Suprapubic skin (tissue), 4 donors: ENCODE data around the gene SHC4.

ENCODE experiments used
- POLR2A ChIP-seq, 2 donors: fragments of 450-650 bp; IDR thresholded peaks; one replicate each; pipeline ENCODE4 v1.6.1; 2017; ENCODE audit warnings: antibody characterized with exemption in 2 of 2, mild to moderate bottlenecking in 2 of 2, moderate library complexity in 2 of 2
- POLR2AphosphoS5 ChIP-seq, 3 donors: sonication (generic); formaldehyde crosslinking; IDR thresholded peaks; one replicate each; pipeline ENCODE4 v1.6.1; 2017; ENCODE audit warnings: antibody characterized with exemption in 3 of 3
- TF ChIP-seq, protein P1 (sequence below), 2 donors: fragments of 200-600 bp in 1 of 2; fragments of 450-650 bp in 1 of 2; sonication (generic) in 1 of 2; IDR thresholded peaks; one replicate each; pipeline ENCODE4 v1.5.1; 2016 to 2019; ENCODE audit warnings: antibody characterized with exemption in 2 of 2, mild to moderate bottlenecking in 1 of 2, moderate library complexity in 1 of 2

GRCh38 chr15:48898446-48898845 is 65.3 kb downstream of the SHC4 start:
- TF ChIP-seq POLR2A (IDR thresholded peaks at IDR 0.05) (no peak), POLR2AphosphoS5 (IDR thresholded peaks at IDR 0.05) (no peak)
- TF ChIP-seq, protein P1, sequence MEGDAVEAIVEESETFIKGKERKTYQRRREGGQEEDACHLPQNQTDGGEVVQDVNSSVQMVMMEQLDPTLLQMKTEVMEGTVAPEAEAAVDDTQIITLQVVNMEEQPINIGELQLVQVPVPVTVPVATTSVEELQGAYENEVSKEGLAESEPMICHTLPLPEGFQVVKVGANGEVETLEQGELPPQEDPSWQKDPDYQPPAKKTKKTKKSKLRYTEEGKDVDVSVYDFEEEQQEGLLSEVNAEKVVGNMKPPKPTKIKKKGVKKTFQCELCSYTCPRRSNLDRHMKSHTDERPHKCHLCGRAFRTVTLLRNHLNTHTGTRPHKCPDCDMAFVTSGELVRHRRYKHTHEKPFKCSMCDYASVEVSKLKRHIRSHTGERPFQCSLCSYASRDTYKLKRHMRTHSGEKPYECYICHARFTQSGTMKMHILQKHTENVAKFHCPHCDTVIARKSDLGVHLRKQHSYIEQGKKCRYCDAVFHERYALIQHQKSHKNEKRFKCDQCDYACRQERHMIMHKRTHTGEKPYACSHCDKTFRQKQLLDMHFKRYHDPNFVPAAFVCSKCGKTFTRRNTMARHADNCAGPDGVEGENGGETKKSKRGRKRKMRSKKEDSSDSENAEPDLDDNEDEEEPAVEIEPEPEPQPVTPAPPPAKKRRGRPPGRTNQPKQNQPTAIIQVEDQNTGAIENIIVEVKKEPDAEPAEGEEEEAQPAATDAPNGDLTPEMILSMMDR (IDR thresholded peaks at IDR 0.05), result no peak
